HG03064 (cell line): ENCODE measurements around the gene CCDC174.
"Not testable (repeated sequence)": the region's sequence is repeated elsewhere in the genome, so short reads cannot be mapped to it uniquely, and the experiment has no call there.

Source experiments
- ATAC-seq: cut with Tn5 transposase; IDR thresholded peaks from one replicate; pipeline ENCODE4 v1.9.1; 2021; ENCODE audit warnings: low read depth; ENCODE audit not compliant: unreplicated experiment

CCDC174 gene

DNA sequence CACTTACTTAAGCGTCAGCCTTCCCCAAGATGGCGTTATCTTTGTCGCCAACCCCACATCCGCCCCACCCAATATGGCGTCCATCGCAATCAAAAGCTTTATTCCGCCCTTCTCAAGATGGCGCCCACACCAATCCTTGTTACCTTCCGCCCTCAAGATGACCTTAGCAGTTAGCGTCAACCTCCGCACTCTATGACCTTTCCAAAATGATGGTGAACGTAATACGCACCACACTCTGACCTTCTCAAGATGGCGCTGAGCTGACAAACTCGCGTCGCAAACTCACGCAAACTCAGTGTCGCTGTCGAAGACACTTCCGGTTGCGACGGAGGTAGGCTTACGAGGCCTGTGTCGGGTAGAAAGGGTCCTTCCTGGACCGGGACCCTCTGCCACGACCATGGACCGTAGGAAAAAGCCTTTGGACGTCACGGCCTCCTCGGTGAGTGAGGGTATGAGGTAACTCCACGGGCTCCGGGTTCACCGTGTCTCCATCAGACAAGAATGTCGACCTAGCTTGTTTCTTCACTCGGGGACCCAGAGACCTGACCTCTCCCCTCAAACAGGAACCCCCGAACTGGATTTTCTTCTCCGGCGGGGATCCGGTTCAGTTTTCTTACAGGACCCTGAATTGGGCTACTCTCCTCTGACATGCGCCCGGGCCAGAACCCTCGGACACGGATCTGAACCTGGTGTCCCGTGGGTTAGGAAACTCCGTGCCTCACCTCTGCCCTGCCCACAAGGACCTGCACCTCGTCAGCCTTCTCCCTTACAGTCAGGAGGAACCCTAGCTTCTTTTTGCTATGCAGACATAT lies at the start of gene CCDC174:
CCDC174 (plus strand) TSS at position 323 of the 812 bp plus-strand sequence; CDS start at position 398, 75 bp downstream.
- peak; percentile 98 for ATAC-seq

DNA sequence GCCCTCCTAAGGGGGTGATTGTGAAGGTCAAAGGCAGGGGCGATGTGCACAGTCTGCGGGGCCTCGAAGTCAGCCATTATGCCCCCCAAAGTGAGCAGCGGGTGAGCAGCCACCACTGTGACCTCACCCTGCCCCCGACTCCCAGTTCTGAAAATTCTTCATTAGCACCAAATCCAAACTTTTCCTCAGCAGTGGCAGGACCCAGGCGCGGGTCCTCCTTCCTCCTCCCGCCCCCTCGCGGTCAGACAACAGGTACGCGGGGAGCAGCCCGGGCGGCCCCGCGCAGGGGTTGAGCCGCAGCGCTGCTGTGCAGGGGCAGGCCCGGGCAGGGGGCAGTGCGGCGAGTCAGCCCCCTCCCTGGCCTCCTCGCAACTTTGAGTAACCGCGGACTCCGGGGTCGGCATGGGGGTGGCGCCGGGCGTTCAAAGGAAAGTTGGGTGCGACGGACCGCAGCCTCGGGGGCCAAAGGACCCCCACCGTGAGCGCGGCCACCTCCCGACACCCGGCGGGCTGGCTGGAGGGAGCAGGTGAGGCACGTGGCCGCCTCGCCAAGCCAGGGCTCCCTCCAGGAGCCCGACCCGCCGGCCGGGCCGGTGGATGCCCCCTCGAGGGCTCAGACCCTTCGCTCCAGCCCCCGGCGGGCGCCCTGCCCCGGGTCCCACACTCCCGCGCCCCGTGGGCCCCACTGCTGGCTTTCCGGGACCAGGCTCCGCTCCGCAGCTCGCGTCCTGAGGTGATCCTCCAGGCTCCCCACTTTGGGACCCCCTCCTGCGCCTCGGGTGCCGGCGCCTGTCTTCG lies 49.4 kb upstream of the CCDC174 start:
- no peak for ATAC-seq

DNA sequence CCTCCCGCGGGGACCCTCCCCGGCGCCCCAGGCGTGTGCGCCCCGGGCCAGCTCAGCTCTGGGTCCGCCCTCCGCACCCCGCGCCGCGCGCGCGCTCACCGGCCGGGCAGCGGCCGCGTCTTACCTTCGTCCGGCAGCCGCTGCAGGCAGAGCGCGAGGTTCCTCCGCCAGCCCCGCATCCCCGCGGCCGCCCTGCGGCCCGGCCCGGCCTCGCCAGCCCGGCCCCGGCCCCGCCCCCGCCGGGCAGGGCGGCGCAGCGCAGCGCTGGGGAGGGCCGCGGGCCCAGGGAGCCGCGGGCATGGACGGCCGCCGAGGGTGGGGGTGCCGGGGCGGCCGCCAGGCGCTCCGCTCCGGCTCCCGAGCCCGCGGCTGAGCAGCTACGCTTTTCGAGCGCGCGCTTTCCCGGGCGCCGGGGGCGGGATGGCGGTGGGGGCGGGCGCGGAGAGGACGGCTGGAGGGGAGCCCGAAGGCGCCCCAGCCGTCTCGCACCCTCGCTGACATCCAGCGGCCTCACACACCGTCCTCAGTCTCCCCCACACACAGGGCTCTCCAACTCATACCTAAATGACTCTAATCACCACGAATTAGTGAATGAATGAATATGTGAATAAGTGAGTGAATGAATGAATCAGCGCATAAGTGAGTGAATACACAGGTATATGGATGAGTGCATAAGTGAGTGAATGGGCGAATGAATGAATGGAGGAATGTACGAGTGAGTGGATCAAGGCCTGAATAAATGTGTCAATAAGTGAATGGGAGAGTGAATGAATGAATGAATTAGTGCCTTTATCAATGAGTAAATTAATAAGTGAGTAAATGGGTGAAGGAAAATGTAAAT lies 48.5 kb upstream of the CCDC174 start:
- ATAC-seq = no peak

DNA sequence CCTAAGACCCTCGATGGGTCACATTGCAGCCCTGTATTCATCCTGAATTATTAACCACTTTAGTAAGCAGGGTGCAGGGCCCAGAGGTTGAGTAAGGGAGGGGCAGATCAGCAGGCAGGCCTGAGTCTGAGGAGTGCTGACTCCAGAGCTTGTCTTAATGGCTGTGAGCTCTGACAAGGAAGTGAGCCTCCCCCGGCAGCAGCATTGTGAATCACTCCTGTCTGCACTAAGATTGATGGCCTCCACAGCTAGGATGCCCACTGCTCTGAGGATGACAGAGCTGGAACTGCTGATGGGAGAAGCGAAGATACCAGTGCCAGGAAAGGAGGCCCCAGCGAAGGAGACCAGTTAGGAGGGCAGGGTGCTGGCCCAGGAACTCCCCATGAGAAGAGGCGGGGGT lies 46.5 kb upstream of the CCDC174 start:
- no peak for ATAC-seq

DNA sequence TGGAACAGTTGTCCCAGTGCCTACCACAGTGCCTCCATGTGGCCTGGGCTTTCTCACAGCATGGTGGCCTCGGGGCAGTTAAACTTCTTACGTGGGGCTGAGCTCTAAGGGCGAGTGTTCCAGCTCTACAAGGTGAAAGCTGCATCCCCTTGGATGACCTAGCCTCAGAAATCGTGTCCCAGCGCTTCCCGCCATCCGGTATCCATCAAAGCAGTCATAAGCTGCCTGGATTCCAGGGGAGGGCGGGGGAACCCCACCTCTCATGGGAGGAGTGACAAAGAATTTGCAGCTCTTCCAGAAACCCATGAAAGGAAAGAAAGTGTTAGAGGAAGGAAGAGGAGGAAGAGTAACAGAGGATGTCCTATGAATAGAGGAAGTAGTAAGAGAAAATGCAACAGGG lies 45.8 kb upstream of the CCDC174 start:
- no peak for ATAC-seq

DNA sequence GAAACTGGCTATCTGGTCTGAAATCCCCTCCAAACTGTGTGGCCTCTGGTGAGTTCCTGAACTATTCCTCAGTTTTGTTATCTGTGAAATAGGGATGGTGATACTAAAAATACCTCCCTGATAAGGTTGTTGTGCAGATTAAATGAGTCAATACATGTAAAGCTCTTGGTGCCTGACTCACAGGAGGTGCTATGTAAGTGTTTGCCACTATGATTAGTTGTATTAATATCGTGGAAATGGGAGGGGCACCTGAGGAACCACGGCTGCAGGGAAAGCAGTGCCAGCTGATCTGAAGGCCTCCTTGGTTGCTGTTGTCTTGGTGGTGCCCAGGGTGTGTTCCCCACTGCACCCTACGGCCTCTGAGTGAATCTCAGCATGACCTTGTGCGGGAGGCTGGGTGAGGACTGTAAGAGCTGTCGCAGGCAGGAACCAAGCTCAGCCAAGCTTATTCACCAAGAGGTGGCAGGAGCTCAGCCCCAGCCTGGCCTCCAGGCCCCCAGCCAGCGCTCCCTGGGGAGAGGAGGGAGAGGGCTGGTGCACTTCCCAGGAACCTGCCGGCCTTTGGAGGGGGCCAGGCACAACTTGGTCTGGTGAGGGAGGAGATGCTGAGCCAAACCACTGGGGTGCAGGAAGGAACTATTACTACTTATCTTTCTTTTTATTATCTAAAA lies 44.8 kb upstream of the CCDC174 start:
- ATAC-seq = no peak

DNA sequence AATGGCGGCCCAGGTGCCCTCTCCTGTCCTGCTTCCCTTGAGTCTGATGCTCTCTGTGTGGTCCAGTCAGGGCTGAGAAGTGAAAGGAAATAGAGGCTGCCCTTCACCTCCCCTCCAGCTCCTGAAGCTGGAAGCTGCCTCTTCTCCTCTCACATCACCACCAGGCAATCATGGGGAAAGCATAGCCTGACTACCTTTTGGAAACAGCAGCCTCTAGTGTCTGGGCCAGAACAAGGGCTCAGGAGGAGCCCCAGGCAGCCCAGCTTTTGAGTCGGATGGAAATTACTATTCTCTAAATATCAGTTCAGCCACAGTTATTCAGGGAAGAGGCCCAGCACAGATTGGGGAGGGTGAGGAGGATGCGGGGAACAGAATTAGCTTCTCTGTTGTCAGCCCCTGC lies 43.3 kb upstream of the CCDC174 start:
- no peak for ATAC-seq

DNA sequence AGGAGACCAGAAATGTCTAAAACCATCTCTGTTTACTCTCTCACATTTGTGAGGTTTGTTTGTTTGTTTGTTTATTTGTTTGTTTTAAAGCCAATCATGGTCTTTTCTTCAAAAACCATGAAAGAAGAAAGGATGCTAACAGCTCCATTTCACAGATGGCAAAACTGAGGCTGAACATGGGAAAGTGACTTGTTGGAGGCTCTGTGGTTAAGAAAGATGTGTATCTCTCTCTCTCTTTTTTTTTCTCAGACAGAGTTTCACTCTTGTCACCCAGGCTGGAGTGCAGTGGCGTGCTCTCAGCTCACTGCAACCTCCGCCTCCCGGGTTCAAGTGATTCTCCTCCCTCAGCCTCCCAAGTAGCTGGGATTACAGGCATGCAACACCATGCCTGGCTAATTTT lies 42.5 kb upstream of the CCDC174 start:
- ATAC-seq = not testable (repeated sequence)

DNA sequence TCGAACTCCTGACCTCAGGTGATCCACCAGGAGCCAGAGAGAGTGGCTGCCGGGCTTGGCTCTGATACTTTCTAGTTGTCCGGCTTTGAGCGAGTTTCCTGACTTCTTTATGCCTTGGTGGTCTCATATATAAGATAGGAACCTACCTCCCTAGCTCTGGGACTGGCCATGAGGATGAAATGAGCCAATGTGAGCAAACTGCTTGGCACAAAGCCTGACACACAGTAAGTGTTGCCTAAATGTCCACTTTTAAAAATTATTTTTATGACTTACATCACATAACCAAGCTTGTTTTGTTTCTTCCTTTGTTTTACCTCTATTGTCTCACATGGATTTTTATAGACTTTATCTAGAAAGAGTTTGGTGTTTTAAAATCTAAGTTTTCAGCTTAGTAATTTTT lies 42.1 kb upstream of the CCDC174 start:
- no peak for ATAC-seq

DNA sequence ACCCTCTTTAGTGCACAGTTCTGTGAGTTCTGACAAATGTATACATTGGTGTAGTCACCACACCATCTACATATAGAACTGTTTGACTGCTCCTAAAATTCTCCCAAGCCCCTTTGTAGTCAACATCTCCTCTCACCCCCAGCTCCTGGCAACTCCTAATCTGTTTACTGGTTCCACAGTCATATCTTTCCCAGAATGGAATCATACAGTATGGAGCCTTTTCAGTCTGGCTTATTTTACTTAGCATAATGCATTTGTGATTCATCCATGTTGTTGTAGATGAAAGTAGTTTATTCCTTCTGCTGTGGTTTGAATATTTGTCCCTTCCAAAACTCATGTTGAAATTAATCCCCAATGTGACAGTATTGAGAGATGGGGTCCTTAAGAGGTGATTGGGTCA lies 41.6 kb upstream of the CCDC174 start:
- no peak for ATAC-seq

DNA sequence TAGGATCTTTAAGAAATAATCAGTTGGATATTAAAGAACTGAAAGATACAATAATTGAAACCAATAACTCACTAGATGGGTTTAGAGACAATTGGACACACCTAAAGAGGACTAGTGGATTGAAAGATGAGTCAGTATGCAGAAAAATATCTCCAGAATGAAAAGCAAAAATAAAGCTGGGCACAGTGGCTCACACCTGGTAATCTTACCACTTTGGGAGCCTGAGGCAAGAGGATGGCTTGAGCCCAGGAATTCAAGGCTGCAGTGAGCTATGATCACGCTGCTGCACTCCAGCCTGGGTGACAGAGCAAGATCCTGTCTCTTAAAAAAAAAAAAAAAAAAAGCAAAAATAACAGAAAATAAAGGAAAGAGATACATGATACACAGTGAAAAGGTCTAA lies 37.4 kb upstream of the CCDC174 start:
- no peak for ATAC-seq

DNA sequence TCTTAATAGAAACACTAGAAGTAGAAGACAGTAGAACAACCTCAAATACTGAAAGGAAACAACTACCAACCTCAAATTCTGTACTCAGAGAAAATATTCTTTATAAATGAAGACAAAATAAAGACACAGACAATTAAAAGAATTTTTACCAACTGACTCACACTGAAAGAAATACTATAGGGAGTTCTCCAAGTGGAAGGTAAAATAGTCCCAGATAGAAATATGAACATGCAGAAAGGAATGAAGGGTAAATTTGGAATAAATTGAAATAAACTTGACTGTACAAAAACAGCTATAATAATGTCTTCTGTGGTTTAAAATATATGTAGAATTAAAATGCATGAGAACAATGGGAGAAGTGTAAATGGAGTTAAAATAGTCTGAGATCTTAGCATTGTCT lies 36.7 kb upstream of the CCDC174 start:
- ATAC-seq = no peak

DNA sequence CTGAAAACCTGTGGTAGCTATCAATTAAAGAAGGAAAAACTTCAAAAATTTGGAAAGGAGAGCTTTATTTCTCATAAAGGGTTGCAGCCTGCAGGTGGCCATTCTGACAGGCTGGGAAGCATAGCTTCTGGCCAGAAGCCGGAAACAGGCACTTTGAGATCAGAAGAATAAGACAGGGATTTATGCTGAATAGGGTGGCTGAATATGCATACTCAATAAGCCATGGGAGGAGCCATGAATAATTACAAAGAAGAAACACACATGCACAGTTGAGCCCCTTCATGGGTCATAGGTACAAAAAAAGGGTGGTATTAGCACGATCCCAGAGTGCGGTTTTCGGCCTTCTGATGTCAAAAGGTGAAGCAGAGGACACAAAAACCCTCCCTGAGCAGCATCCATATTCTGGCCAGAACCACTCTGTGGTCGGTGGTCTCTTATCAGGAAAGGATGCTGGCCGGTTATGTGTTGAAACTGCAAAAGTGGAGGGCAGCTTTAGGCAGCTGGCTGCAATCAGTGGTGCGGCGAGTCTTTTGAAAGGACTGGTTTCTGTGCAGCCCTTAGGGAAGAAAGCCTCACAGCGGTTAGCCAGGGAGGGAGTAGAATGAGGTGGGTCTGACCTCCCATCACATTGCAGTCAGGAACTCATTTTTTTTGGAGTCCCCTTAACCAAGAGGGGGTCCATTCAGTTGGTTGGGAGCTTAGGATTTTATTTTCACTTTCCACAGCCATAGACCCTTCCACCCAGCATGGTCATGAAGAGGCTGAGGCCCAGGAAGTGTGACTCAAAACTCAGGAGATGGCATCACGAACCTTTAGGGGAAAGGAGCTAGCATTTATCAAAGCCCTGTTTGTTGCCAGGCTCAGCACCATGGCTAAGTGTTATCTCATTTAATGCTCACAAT lies 34.7 kb upstream of the CCDC174 start:
- ATAC-seq = no peak

DNA sequence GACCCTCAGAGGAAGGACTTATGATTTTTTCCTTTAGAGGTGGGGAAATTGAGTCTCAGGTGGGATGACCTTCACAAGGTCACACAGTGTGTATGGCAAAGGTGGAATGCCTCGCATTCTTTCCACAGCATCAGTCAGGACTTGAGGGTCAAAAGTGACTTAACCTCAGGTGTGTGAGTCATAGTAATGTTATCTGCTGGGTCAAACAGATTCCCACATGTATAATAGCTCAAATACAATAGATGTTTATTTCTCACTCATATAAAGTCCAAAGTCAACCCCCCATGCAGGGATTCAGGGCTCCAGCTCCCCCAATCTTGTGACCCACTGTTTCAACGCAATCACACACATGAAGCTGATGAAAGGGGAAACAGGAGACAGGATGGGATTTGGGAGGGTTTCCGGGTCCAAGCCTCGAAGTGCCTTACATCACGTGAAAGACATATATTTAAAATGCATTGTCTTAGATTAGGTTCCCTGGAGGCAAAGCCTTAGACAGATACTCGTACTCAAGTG lies 34.0 kb upstream of the CCDC174 start:
- ATAC-seq = no peak

DNA sequence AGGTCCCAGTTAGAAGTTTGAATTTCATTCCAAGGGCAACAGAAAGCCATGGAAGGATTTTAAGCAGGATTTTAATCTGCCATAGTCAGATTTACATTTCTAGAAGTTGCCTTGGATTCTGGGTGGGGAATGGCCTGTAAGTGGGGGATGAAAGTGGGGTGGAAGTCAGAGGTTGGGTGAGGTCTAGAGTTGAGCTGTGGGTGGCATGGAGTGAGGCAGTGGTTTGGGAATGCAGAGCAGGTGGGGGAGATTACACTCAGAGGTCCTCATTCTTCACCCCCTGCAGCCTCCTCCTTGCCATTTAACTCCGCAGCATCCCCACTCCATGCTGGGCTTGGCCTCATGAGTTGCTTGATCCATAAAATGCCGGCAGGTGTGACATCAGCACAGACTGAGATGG lies 32.0 kb upstream of the CCDC174 start:
- no peak for ATAC-seq

DNA sequence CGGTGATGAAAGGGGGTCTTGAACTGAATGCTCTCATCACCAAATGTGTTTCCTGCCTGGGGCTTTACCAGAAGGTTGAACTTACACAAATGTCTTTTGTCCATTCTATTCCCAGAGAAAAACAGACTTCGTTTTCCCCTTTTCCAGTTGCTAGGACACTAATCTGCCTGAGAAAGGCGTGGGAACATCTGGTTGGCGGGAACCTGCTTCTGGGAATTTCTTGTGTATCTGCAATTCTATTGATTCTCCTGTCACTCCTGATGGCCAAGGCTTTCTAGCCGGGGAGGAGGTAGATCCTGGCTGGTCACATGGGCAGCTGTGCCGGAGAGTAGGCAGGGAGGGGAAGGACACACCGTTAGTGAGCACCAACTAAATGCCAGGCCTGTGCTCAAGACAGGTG lies 31.1 kb upstream of the CCDC174 start:
- no peak for ATAC-seq

DNA sequence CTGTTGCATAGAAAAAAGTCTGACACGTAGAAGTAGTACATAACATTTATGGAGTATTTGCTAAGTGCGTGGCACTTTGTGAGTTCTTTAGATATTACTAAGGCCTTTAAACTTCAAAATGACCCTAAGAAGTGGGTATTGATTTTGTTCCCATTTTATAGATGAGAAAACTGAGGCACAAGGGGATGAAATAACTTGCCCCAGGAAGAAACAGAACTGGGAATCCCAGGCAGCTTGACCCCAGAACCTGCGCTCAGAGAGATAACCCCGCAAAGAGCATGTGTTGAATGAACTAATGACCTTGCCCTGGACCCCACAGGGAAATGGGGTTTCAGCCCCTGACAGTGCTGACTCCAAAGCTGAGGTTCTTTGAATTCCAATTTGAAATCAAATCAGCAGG lies 30.5 kb upstream of the CCDC174 start:
- no peak for ATAC-seq

DNA sequence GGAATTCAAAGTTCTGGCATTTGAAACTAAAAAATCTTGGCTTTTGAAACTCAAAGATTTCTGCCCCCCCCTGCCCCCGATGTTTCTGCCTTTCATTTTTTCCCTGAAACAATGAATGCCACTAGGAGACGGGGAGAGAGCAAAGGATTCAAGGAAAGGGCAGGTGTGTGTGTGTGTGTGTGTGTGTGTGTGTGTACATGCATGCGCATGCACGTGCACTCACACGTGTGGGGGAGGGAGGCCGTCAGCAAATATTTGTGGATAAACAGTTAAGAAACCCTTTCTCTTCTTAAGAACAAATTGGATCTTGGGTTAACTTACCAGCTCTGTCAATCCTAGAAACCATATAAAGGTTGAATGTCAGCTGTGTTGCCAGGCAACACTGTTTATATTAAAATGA lies 29.2 kb upstream of the CCDC174 start:
- ATAC-seq = no peak

DNA sequence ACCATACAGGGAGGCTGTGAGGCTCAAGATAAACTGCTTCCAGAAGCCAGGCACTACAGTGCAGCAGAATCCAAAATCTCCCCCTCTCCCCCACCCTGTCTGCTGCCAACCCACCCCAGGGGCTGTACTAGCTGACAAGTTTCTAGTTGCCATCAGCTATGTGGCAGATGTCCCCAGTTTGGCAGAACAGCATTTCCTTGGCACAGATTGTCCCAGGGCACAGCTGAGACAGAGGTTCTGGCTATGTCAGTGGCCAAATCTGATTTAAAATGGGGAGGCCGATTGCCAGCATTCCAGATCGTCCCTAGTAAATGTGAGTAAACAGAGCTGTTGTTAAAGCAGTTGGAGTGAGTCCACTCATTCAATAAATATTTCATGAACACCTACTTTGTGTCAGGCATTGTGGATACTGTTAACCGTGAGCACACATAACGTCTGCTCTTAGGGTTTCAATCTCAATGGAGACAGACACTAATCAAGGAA lies 28.0 kb upstream of the CCDC174 start:
- ATAC-seq = no peak
